Keratinocyte (primary cell): ENCODE results near the gene USH2A.

Source experiments
- EZH2 ChIP-seq: IDR thresholded peaks from one replicate; pipeline ENCODE4 v1.6.1; 2012; ENCODE audit warnings: inconsistent platforms, mild to moderate bottlenecking, low read length, moderate library complexity
- TF ChIP-seq, protein P1 (sequence below), 3 experiments: IDR thresholded peaks in 1 of 3; conservative IDR thresholded peaks in 1 of 3; optimal IDR thresholded peaks in 1 of 3; 2 replicates in 2 of 3; 3 replicates in 1 of 3; pipeline versions ENCODE3 to v1.5.1; 2011; ENCODE audit warnings: low read length in 3 of 3, mild to moderate bottlenecking in 3 of 3, moderate library complexity in 2 of 3, control low read depth in 1 of 3, inconsistent platforms in 1 of 3; ENCODE audit not compliant: insufficient read depth in 2 of 3; ENCODE audit errors: extremely low read depth in 1 of 3

DNA sequence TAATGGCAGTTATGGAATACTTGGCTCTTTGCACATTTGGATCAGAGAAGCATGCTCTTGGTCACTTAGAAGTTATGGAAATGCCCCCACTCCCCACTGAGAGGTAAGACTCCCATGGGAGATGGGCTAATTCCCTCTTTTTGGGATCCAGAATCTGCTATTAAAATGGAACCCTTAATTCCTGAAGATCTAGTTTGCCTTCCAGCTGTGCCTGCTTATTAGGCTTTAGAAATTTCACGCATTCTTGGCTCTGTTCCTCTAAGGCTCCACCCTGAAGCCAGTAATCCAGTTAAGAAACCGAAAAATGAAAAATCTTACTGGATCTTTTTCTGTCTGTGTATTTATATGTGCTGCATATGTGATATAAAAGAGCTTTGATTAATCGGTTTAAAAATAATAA lies 76.7 kb downstream of the USH2A start:
- TF ChIP-seq, protein P1, sequence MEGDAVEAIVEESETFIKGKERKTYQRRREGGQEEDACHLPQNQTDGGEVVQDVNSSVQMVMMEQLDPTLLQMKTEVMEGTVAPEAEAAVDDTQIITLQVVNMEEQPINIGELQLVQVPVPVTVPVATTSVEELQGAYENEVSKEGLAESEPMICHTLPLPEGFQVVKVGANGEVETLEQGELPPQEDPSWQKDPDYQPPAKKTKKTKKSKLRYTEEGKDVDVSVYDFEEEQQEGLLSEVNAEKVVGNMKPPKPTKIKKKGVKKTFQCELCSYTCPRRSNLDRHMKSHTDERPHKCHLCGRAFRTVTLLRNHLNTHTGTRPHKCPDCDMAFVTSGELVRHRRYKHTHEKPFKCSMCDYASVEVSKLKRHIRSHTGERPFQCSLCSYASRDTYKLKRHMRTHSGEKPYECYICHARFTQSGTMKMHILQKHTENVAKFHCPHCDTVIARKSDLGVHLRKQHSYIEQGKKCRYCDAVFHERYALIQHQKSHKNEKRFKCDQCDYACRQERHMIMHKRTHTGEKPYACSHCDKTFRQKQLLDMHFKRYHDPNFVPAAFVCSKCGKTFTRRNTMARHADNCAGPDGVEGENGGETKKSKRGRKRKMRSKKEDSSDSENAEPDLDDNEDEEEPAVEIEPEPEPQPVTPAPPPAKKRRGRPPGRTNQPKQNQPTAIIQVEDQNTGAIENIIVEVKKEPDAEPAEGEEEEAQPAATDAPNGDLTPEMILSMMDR (optimal IDR thresholded peaks at IDR 0.05 in 1 of 3, IDR thresholded peaks at IDR 0.05 in 1 of 3, conservative IDR thresholded peaks at IDR 0.05 in 1 of 3; ENCODE audit: extremely low read depth in 1 of 3, insufficient read depth in 2 of 3, low read length in 3 of 3): no peak
- TF ChIP-seq EZH2: no peak
